ENCODE data around the gene NIT1. TPM values are rescaled to one million over a fixed set of nuclear protein-coding genes. Genes with fewer than 3 reads are reported as not detected.
"Not testable (repeated sequence)": the region's sequence is repeated elsewhere in the genome, so short reads cannot be mapped to it uniquely, and the experiment has no call there.

NIT1 gene
- total RNA-seq, 5 donors from 2014 or later (not counting 1 experiment from before 2014, with no cell fraction given) = 23.4 to 44.7 (median 41.7) TPM

- ATAC-seq (replicated peaks in 1 of 4) (no peak), DNase-seq (no peak)
- Histone ChIP-seq H3K27me3 (replicated peaks in 1 of 2; ENCODE audit: control insufficient read depth in 2 of 2, extremely low read depth in 1 of 2, insufficient read depth in 2 of 2, low read length in 1 of 2) (no peaks in the 10 kb centered on the region), H3K4me3 (ENCODE audit: control insufficient read depth in 1 of 2, extremely low read depth in 1 of 2, low read length in 1 of 2) (no peak overlapping the region), H3K9me3 (no peaks in the 10 kb centered on the region), H3K27ac (ENCODE audit: low read length) (no peak overlapping the region), H3K36me3 (ENCODE audit: control insufficient read depth in 2 of 2, extremely low read depth in 1 of 2, insufficient read depth in 1 of 2, low read length in 1 of 2) (peaks cover 4 to 15% of the 10 kb centered on the region in 2 donors), H3K4me1 (ENCODE audit: control insufficient read depth in 1 of 2, extremely low read depth in 1 of 2, insufficient read depth in 2 of 2, low read length in 2 of 2) (peaks cover 24 to 36% of the 10 kb centered on the region in 2 experiments)
- no peaks in the 10 kb centered on the region for H3K9me3 Mint-ChIP-seq
- no peak overlapping the region for H3K27ac Mint-ChIP-seq
- ChIA-PET POLR2A (interaction anchor here (0.7 to 1.2 kb wide), 2 partner anchors 10 to 235 kb away, joined by 3 to 4 read pairs; no protein-coding TSS in a partner anchor), CTCF (no interaction called here)
- H3K27me3 Mint-ChIP-seq = no peaks in the 10 kb centered on the region
- H3K36me3 Mint-ChIP-seq = peaks cover 5% of the 10 kb centered on the region
- no CpG with 5 or more reads among the region's 2 CpGs for WGBS (ENCODE audit: insufficient coverage)
- H3K4me1 Mint-ChIP-seq = peaks cover 72 to 73% (median 73%) of the 10 kb centered on the region in 3 donors
- no peak overlapping the region for H3K4me3 Mint-ChIP-seq
These were observed 3.3 kb upstream of the NIT1 start for GRCh38 chr1:161114556-161114955.

GRCh38 chr1:161115132-161115711 is 2.7 kb upstream of the NIT1 start:
- Mint-ChIP-seq H3K4me1 (peaks cover 77 to 80% (median 78%) of the 10 kb centered on the region in 3 donors), H3K9me3 (no peaks in the 10 kb centered on the region), H3K27ac (peak overlapping the region in 1 of 2 donors; percentile 44), H3K36me3 (peaks cover 9% of the 10 kb centered on the region), H3K27me3 (no peaks in the 10 kb centered on the region), H3K4me3 (peak overlapping the region in 2 of 3 donors; percentile 89 to 96)
- Histone ChIP-seq H3K27me3 (replicated peaks in 1 of 2; ENCODE audit: control insufficient read depth in 2 of 2, extremely low read depth in 1 of 2, insufficient read depth in 2 of 2, low read length in 1 of 2) (no peaks in the 10 kb centered on the region), H3K9me3 (no peaks in the 10 kb centered on the region), H3K36me3 (ENCODE audit: control insufficient read depth in 2 of 2, extremely low read depth in 1 of 2, insufficient read depth in 1 of 2, low read length in 1 of 2) (peaks cover 5 to 18% of the 10 kb centered on the region in 2 donors), H3K4me3 (ENCODE audit: control insufficient read depth in 1 of 2, extremely low read depth in 1 of 2, low read length in 1 of 2) (no peak overlapping the region), H3K27ac (ENCODE audit: low read length) (no peak overlapping the region), H3K4me1 (ENCODE audit: control insufficient read depth in 1 of 2, extremely low read depth in 1 of 2, insufficient read depth in 2 of 2, low read length in 2 of 2) (peaks cover 25 to 42% of the 10 kb centered on the region in 2 experiments)
- DNase-seq = no peak
- WGBS (ENCODE audit: insufficient coverage) = 79% methylated on average over 10 of the region's 12 CpGs
- ChIA-PET CTCF (no interaction called here), POLR2A (interaction anchor here in 1 of 2 donors (1.2 kb wide), 1 partner anchor 10 kb away, joined by 3 read pairs; no protein-coding TSS in a partner anchor)
- ATAC-seq (replicated peaks in 1 of 4) = no peak

- Mint-ChIP-seq H3K27ac (peak overlapping the region in 1 of 2 donors; percentile 2), H3K4me3 (peak overlapping the region; percentile 89 to 96 (median 92)), H3K36me3 (peaks cover 12% of the 10 kb centered on the region), H3K4me1 (peaks cover 77 to 82% (median 80%) of the 10 kb centered on the region in 3 donors)
- H3K4me3 ChIP-seq (ENCODE audit: control insufficient read depth in 1 of 2, extremely low read depth in 1 of 2, low read length in 1 of 2); H3K9me3 ChIP-seq; H3K27me3 ChIP-seq (replicated peaks in 1 of 2; ENCODE audit: control insufficient read depth in 2 of 2, extremely low read depth in 1 of 2, insufficient read depth in 2 of 2, low read length in 1 of 2); H3K27me3 Mint-ChIP-seq; H3K27ac ChIP-seq (ENCODE audit: low read length); DNase-seq; H3K9me3 Mint-ChIP-seq; ATAC-seq (replicated peaks in 1 of 4); POLR2A ChIA-PET: not testable (repeated sequence)
- CTCF ChIA-PET = interaction anchor here in 1 of 2 donors (0.6 kb wide), 1 partner anchor 29 kb away, joined by 3 read pairs; no protein-coding TSS in a partner anchor
- peaks cover 8 to 25% of the 10 kb centered on the region in 2 donors for H3K36me3 ChIP-seq (ENCODE audit: control insufficient read depth in 2 of 2, extremely low read depth in 1 of 2, insufficient read depth in 1 of 2, low read length in 1 of 2)
- peaks cover 25 to 42% of the 10 kb centered on the region in 2 experiments for H3K4me1 ChIP-seq (ENCODE audit: control insufficient read depth in 1 of 2, extremely low read depth in 1 of 2, insufficient read depth in 2 of 2, low read length in 2 of 2)
- WGBS (ENCODE audit: insufficient coverage) = 90% methylated on average over 6 of the region's 6 CpGs
These were observed 1.9 kb upstream of the NIT1 start for GRCh38 chr1:161115961-161116360.

GRCh38 chr1:161119092-161119903 is 1.4 kb downstream of the NIT1 start:
- peak overlapping the region; percentile 89 for H3K27ac ChIP-seq (ENCODE audit: low read length)
- no peak overlapping the region for H3K4me3 ChIP-seq (ENCODE audit: control insufficient read depth in 1 of 2, extremely low read depth in 1 of 2, low read length in 1 of 2)
- no peaks in the 10 kb centered on the region for H3K9me3 ChIP-seq
- peak overlapping the region; percentile 91 to 93 for H3K27ac Mint-ChIP-seq
- peaks cover 15 to 51% of the 10 kb centered on the region in 2 donors for H3K36me3 ChIP-seq (ENCODE audit: control insufficient read depth in 2 of 2, extremely low read depth in 1 of 2, insufficient read depth in 1 of 2, low read length in 1 of 2)
- H3K36me3 Mint-ChIP-seq = peaks cover 40% of the 10 kb centered on the region
- CTCF ChIA-PET = no interaction called here
- no peaks in the 10 kb centered on the region for H3K9me3 Mint-ChIP-seq
- peak; percentile 43 to 57 (median 46) for ATAC-seq (replicated peaks in 1 of 4)
- no peaks in the 10 kb centered on the region for H3K27me3 Mint-ChIP-seq
- POLR2A ChIA-PET = interaction anchor here in 1 of 2 donors (0.6 kb wide), 1 partner anchor 46 kb away, joined by 3 read pairs; no protein-coding TSS in a partner anchor
- WGBS (ENCODE audit: insufficient coverage) = 62% methylated on average over 7 of the region's 10 CpGs
- H3K4me1 Mint-ChIP-seq = peaks cover 51 to 63% (median 62%) of the 10 kb centered on the region in 3 donors
- H3K4me1 ChIP-seq (ENCODE audit: control insufficient read depth in 1 of 2, extremely low read depth in 1 of 2, insufficient read depth in 2 of 2, low read length in 2 of 2) = peaks cover 20 to 42% of the 10 kb centered on the region in 2 experiments
- peak overlapping the region; percentile 89 to 96 (median 92) for H3K4me3 Mint-ChIP-seq
- no peaks in the 10 kb centered on the region for H3K27me3 ChIP-seq (replicated peaks in 1 of 2; ENCODE audit: control insufficient read depth in 2 of 2, extremely low read depth in 1 of 2, insufficient read depth in 2 of 2, low read length in 1 of 2)
- peak in 33 of 35 experiments; percentile 22 to 83 (median 57) for DNase-seq

GRCh38 chr1:161121042-161121650 is 3.2 kb downstream of the NIT1 start:
- no peak for ATAC-seq (replicated peaks in 1 of 4)
- ChIA-PET POLR2A (interaction anchor here (0.5 to 0.6 kb wide), 3 partner anchors 164 to 1043 kb away, joined by 4 to 5 read pairs (median 4); no protein-coding TSS in a partner anchor), CTCF (interaction anchor here (0.6 to 1.2 kb wide), 8 partner anchors 10 to 348 kb away, joined by 3 to 6 read pairs (median 3); partner anchors contain the start of gene DEDD (in 1 of the 2))
- no peaks in the 10 kb centered on the region for H3K27me3 ChIP-seq (replicated peaks in 1 of 2; ENCODE audit: control insufficient read depth in 2 of 2, extremely low read depth in 1 of 2, insufficient read depth in 2 of 2, low read length in 1 of 2)
- Mint-ChIP-seq H3K4me1 (peaks cover 43 to 50% (median 45%) of the 10 kb centered on the region in 3 donors), H3K27ac (peak overlapping the region in 1 of 2 donors; percentile 16), H3K9me3 (no peaks in the 10 kb centered on the region), H3K36me3 (peaks cover 43% of the 10 kb centered on the region), H3K4me3 (no peak overlapping the region), H3K27me3 (no peaks in the 10 kb centered on the region)
- peaks cover 23 to 58% of the 10 kb centered on the region in 2 donors for H3K36me3 ChIP-seq (ENCODE audit: control insufficient read depth in 2 of 2, extremely low read depth in 1 of 2, insufficient read depth in 1 of 2, low read length in 1 of 2)
- H3K9me3 ChIP-seq = no peaks in the 10 kb centered on the region
- H3K4me1 ChIP-seq (ENCODE audit: control insufficient read depth in 1 of 2, extremely low read depth in 1 of 2, insufficient read depth in 2 of 2, low read length in 2 of 2) = peaks cover 20 to 32% of the 10 kb centered on the region in 2 experiments
- no CpG with 5 or more reads among the region's 3 CpGs for WGBS (ENCODE audit: insufficient coverage)
- no peak for DNase-seq
- no peak overlapping the region for H3K4me3 ChIP-seq (ENCODE audit: control insufficient read depth in 1 of 2, extremely low read depth in 1 of 2, low read length in 1 of 2)
- no peak overlapping the region for H3K27ac ChIP-seq (ENCODE audit: low read length)

- 86% methylated on average over 2 of the region's 4 CpGs for WGBS (ENCODE audit: insufficient coverage)
- Mint-ChIP-seq H3K4me1 (peaks cover 42 to 47% (median 43%) of the 10 kb centered on the region in 3 donors), H3K4me3 (no peak overlapping the region), H3K27me3 (no peaks in the 10 kb centered on the region), H3K27ac (peak overlapping the region in 1 of 2 donors; percentile 16), H3K36me3 (peaks cover 48% of the 10 kb centered on the region), H3K9me3 (no peaks in the 10 kb centered on the region)
- no peak for ATAC-seq (replicated peaks in 1 of 4)
- Histone ChIP-seq H3K9me3 (no peaks in the 10 kb centered on the region), H3K27ac (ENCODE audit: low read length) (no peak overlapping the region), H3K4me3 (ENCODE audit: control insufficient read depth in 1 of 2, extremely low read depth in 1 of 2, low read length in 1 of 2) (no peak overlapping the region), H3K27me3 (replicated peaks in 1 of 2; ENCODE audit: control insufficient read depth in 2 of 2, extremely low read depth in 1 of 2, insufficient read depth in 2 of 2, low read length in 1 of 2) (no peaks in the 10 kb centered on the region), H3K36me3 (ENCODE audit: control insufficient read depth in 2 of 2, extremely low read depth in 1 of 2, insufficient read depth in 1 of 2, low read length in 1 of 2) (peaks cover 23 to 62% of the 10 kb centered on the region in 2 donors), H3K4me1 (ENCODE audit: control insufficient read depth in 1 of 2, extremely low read depth in 1 of 2, insufficient read depth in 2 of 2, low read length in 2 of 2) (peaks cover 18 to 25% of the 10 kb centered on the region in 2 experiments)
- POLR2A ChIA-PET = no interaction called here
- DNase-seq = no peak
- CTCF ChIA-PET = interaction anchor here (0.7 to 1.2 kb wide), 5 partner anchors 10 to 348 kb away, joined by 3 to 6 read pairs (median 3); partner anchors contain the start of gene DEDD (in 1 of the 2)
These were observed 3.9 kb downstream of the NIT1 start for GRCh38 chr1:161121834-161122233.
